Measurements from ENCODE around the gene MVD. TPM values are rescaled to one million over a fixed set of nuclear protein-coding genes. Genes with fewer than 3 reads are reported as not detected.

The MVD gene
- total and polyA plus RNA-seq, 2 of the 13 experiments (the other 11 are each of a cell fraction or from before 2014, with no cell fraction given) = 28.1 to 187 TPM

- TF ChIP-seq, protein P1, sequence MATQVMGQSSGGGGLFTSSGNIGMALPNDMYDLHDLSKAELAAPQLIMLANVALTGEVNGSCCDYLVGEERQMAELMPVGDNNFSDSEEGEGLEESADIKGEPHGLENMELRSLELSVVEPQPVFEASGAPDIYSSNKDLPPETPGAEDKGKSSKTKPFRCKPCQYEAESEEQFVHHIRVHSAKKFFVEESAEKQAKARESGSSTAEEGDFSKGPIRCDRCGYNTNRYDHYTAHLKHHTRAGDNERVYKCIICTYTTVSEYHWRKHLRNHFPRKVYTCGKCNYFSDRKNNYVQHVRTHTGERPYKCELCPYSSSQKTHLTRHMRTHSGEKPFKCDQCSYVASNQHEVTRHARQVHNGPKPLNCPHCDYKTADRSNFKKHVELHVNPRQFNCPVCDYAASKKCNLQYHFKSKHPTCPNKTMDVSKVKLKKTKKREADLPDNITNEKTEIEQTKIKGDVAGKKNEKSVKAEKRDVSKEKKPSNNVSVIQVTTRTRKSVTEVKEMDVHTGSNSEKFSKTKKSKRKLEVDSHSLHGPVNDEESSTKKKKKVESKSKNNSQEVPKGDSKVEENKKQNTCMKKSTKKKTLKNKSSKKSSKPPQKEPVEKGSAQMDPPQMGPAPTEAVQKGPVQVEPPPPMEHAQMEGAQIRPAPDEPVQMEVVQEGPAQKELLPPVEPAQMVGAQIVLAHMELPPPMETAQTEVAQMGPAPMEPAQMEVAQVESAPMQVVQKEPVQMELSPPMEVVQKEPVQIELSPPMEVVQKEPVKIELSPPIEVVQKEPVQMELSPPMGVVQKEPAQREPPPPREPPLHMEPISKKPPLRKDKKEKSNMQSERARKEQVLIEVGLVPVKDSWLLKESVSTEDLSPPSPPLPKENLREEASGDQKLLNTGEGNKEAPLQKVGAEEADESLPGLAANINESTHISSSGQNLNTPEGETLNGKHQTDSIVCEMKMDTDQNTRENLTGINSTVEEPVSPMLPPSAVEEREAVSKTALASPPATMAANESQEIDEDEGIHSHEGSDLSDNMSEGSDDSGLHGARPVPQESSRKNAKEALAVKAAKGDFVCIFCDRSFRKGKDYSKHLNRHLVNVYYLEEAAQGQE (IDR thresholded peaks at IDR 0.05; ENCODE audit: borderline replicate concordance in 1 of 2, low read depth in 1 of 2, low read length in 2 of 2) = no peak
- TF ChIP-seq, protein P2, sequence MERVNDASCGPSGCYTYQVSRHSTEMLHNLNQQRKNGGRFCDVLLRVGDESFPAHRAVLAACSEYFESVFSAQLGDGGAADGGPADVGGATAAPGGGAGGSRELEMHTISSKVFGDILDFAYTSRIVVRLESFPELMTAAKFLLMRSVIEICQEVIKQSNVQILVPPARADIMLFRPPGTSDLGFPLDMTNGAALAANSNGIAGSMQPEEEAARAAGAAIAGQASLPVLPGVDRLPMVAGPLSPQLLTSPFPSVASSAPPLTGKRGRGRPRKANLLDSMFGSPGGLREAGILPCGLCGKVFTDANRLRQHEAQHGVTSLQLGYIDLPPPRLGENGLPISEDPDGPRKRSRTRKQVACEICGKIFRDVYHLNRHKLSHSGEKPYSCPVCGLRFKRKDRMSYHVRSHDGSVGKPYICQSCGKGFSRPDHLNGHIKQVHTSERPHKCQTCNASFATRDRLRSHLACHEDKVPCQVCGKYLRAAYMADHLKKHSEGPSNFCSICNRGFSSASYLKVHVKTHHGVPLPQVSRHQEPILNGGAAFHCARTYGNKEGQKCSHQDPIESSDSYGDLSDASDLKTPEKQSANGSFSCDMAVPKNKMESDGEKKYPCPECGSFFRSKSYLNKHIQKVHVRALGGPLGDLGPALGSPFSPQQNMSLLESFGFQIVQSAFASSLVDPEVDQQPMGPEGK (CRISPR knock-in tag; IDR thresholded peaks at IDR 0.05) = peak; percentile 73
- TF ChIP-seq, protein P3, sequence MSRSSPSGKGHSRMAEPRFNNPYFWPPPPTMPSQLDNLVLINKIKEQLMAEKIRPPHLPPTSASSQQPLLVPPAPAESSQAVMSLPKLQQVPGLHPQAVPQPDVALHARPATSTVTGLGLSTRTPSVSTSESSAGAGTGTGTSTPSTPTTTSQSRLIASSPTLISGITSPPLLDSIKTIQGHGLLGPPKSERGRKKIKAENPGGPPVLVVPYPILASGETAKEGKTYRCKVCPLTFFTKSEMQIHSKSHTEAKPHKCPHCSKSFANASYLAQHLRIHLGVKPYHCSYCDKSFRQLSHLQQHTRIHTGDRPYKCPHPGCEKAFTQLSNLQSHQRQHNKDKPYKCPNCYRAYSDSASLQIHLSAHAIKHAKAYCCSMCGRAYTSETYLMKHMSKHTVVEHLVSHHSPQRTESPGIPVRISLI (CRISPR knock-in tag; IDR thresholded peaks at IDR 0.05; ENCODE audit: borderline replicate concordance) = no peak
- TF ChIP-seq ZNF496 (CRISPR knock-in tag; IDR thresholded peaks at IDR 0.05; ENCODE audit: insufficient replicate concordance) = no peak
- no peak for TF ChIP-seq ZNF121 (CRISPR knock-in tag; IDR thresholded peaks at IDR 0.05)
- no peak for TF ChIP-seq NFATC3 (CRISPR knock-in tag; IDR thresholded peaks at IDR 0.05)
- peak; percentile 69; the same call in 1 of the 2 replicates for TF ChIP-seq ZNF230 (CRISPR knock-in tag; IDR thresholded peaks at IDR 0.05)
- TF ChIP-seq, protein P4, sequence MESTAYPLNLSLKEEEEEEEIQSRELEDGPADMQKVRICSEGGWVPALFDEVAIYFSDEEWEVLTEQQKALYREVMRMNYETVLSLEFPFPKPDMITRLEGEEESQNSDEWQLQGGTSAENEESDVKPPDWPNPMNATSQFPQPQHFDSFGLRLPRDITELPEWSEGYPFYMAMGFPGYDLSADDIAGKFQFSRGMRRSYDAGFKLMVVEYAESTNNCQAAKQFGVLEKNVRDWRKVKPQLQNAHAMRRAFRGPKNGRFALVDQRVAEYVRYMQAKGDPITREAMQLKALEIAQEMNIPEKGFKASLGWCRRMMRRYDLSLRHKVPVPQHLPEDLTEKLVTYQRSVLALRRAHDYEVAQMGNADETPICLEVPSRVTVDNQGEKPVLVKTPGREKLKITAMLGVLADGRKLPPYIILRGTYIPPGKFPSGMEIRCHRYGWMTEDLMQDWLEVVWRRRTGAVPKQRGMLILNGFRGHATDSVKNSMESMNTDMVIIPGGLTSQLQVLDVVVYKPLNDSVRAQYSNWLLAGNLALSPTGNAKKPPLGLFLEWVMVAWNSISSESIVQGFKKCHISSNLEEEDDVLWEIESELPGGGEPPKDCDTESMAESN (CRISPR knock-in tag; conservative IDR thresholded peaks at IDR 0.05) = peak; percentile 95
- TF ChIP-seq, protein P5, sequence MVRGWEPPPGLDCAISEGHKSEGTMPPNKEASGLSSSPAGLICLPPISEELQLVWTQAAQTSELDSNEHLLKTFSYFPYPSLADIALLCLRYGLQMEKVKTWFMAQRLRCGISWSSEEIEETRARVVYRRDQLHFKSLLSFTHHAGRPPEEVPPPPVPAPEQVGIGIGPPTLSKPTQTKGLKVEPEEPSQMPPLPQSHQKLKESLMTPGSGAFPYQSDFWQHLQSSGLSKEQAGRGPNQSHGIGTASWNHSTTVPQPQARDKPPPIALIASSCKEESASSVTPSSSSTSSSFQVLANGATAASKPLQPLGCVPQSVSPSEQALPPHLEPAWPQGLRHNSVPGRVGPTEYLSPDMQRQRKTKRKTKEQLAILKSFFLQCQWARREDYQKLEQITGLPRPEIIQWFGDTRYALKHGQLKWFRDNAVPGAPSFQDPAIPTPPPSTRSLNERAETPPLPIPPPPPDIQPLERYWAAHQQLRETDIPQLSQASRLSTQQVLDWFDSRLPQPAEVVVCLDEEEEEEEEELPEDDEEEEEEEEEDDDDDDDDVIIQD (CRISPR knock-in tag; IDR thresholded peaks at IDR 0.05; ENCODE audit: low read depth) = no peak
- TF ChIP-seq ETV6 (CRISPR knock-in tag; conservative IDR thresholded peaks at IDR 0.05) = peak; percentile 26
- no peak for TF ChIP-seq NONO (IDR thresholded peaks at IDR 0.05)
- TF ChIP-seq NONO (CRISPR knock-in tag; conservative IDR thresholded peaks at IDR 0.05) = peak; percentile 84
- no peak for TF ChIP-seq HMG20B (CRISPR knock-in tag; conservative IDR thresholded peaks at IDR 0.05)
Observed at GRCh38 chr16:88706229-88706964, 43.5 kb upstream of the MVD start, which contains the start of the genes CTU2 and RNF166 (continued).

Data from HepG2 (cell line).